ENCODE data around the gene GLRX2. TPM values are rescaled to one million over a fixed set of nuclear protein-coding genes. Genes with fewer than 3 reads are reported as not detected.
"Not testable (repeated sequence)": the region's sequence is repeated elsewhere in the genome, so short reads cannot be mapped to it uniquely, and the experiment has no call there.

Gene GLRX2
- polyA plus RNA-seq, 3 donors: 13.1 to 13.3 (median 13.3) TPM

GRCh38 chr1:193083365-193084088 lies 21.7 kb downstream of the GLRX2 start:
- no peak for DNase-seq (ENCODE audit: extremely low read depth in 1 of 11, low read depth in 9 of 11, low spot score in 4 of 11)

- no peak for DNase-seq (ENCODE audit: extremely low read depth in 1 of 11, low read depth in 9 of 11, low spot score in 4 of 11)
Observed at GRCh38 chr1:193079187-193079586, 26.0 kb downstream of the GLRX2 start.

GRCh38 chr1:193077991-193078390 lies 27.2 kb downstream of the GLRX2 start:
- no peak for DNase-seq (ENCODE audit: extremely low read depth in 1 of 11, low read depth in 9 of 11, low spot score in 4 of 11)

- DNase-seq (ENCODE audit: extremely low read depth in 1 of 11, low read depth in 9 of 11, low spot score in 4 of 11): no peak
Observed at GRCh38 chr1:193070942-193071341, 34.3 kb downstream of the GLRX2 start.

- DNase-seq (ENCODE audit: extremely low read depth in 1 of 11, low read depth in 9 of 11, low spot score in 4 of 11): no peak
Observed at GRCh38 chr1:193070386-193070753, 34.8 kb downstream of the GLRX2 start.

GRCh38 chr1:193069748-193070385 lies 35.3 kb downstream of the GLRX2 start:
- DNase-seq (ENCODE audit: extremely low read depth in 1 of 11, low read depth in 9 of 11, low spot score in 4 of 11): no peak

GRCh38 chr1:193068013-193068412 lies 37.2 kb downstream of the GLRX2 start:
- no peak for DNase-seq (ENCODE audit: extremely low read depth in 1 of 11, low read depth in 9 of 11, low spot score in 4 of 11)

- DNase-seq (ENCODE audit: extremely low read depth in 1 of 11, low read depth in 9 of 11, low spot score in 4 of 11): no peak
Observed at GRCh38 chr1:193066606-193067005, 38.6 kb downstream of the GLRX2 start.

GRCh38 chr1:193065954-193066353 lies 39.3 kb downstream of the GLRX2 start:
- DNase-seq (ENCODE audit: extremely low read depth in 1 of 11, low read depth in 9 of 11, low spot score in 4 of 11): no peak

GRCh38 chr1:193062698-193063463 lies 42.3 kb downstream of the GLRX2 start:
- DNase-seq (ENCODE audit: extremely low read depth in 1 of 11, low read depth in 9 of 11, low spot score in 4 of 11): no peak

GRCh38 chr1:193060938-193061337 lies 44.3 kb downstream of the GLRX2 start:
- peak in 1 of 11 donors; percentile 3 for DNase-seq (ENCODE audit: extremely low read depth in 1 of 11, low read depth in 9 of 11, low spot score in 4 of 11)

GRCh38 chr1:193060406-193060805 lies 44.8 kb downstream of the GLRX2 start:
- DNase-seq (ENCODE audit: extremely low read depth in 1 of 11, low read depth in 9 of 11, low spot score in 4 of 11): peak in 2 of 11 donors; percentile 1 to 3

GRCh38 chr1:193060115-193060403 lies 45.2 kb downstream of the GLRX2 start:
- no peak for DNase-seq (ENCODE audit: extremely low read depth in 1 of 11, low read depth in 9 of 11, low spot score in 4 of 11)

- peak; percentile 90 to 98 (median 95) for DNase-seq (ENCODE audit: extremely low read depth in 1 of 11, low read depth in 9 of 11, low spot score in 4 of 11)
Observed at GRCh38 chr1:193059282-193060114, 45.7 kb downstream of the GLRX2 start, which contains the start of the genes RO60 and UCHL5. Gene RO60, plus strand, starts transcription at chr1:193059612. Its CDS starts 9,443 bp downstream, at chr1:193069055. Gene UCHL5, minus strand, starts transcription at chr1:193059360. Its CDS starts 100 bp downstream, at chr1:193059260.

- DNase-seq (ENCODE audit: extremely low read depth in 1 of 11, low read depth in 9 of 11, low spot score in 4 of 11): peak in 10 of 11 donors; percentile 18 to 47 (median 23)
Observed at GRCh38 chr1:193058529-193059281, 46.5 kb downstream of the GLRX2 start.

GRCh38 chr1:193054169-193054675 lies 51.0 kb downstream of the GLRX2 start:
- DNase-seq (ENCODE audit: extremely low read depth in 1 of 11, low read depth in 9 of 11, low spot score in 4 of 11): no peak

GRCh38 chr1:193048913-193049312 lies 56.3 kb downstream of the GLRX2 start:
- DNase-seq (ENCODE audit: extremely low read depth in 1 of 11, low read depth in 9 of 11, low spot score in 4 of 11): not testable (repeated sequence)

All from renal cortex interstitium (tissue), 11 donors.